Measurements from ENCODE around the gene SLC4A5. TPM values are rescaled to one million over a fixed set of nuclear protein-coding genes. Genes with fewer than 3 reads are reported as not detected.

The SLC4A5 gene
- total RNA-seq, 2 experiments from 2014 or later, result 1.8 to 2.0 TPM

DNA sequence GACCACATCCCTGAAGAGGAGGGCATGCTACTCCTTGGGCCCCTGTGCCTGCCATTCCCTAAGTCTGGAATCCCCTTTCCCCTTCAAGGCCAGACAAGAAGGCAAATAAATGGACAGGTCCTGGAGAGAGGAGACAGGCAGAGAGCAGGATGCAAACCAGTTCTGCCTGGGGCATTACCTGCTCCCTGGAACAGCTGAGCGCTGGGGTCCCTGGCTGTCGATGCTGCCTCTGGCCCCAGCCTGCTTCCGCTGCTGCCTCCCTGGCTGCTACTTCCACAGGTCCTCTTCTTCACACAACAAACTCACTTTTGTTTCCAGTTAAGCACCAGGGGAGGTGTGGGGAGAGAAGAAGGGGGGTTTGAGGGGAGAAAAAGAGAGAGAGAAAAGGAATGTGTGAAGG is 53.1 kb downstream of the SLC4A5 start:
- ATAC-seq (peak; percentile 28), DNase-seq (no peak)
- no peak overlapping the region for H3K4me3 Mint-ChIP-seq

DNA sequence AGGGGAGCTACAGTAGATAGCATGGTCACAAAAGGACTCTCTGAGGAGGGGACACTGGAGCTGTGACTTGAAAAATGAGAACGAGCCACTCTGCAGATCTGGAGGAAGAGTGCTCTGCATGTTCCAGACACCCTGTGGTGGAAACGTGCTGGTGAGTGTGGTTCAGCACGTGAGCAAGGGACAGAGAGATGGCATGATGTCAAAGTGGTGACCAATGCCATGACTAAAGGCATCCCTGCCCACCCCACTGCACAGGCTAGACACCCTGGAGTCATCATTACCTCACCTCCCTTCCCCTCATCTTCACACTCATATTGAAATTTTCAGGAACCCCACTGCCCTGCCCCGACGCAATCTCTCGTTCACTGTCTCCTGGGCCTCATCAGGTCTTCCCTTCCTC is 56.5 kb downstream of the SLC4A5 start:
- DNase-seq, result no peak
- Mint-ChIP-seq H3K27ac (no peak overlapping the region), H3K36me3 (ENCODE audit: low read depth) (no peaks in the 10 kb centered on the region), H3K9me3 (no peaks in the 10 kb centered on the region), H3K4me3 (no peak overlapping the region), H3K27me3 (no peaks in the 10 kb centered on the region), H3K4me1 (ENCODE audit: low read depth) (peaks cover 16% of the 10 kb centered on the region)
- TF ChIP-seq, protein P1, sequence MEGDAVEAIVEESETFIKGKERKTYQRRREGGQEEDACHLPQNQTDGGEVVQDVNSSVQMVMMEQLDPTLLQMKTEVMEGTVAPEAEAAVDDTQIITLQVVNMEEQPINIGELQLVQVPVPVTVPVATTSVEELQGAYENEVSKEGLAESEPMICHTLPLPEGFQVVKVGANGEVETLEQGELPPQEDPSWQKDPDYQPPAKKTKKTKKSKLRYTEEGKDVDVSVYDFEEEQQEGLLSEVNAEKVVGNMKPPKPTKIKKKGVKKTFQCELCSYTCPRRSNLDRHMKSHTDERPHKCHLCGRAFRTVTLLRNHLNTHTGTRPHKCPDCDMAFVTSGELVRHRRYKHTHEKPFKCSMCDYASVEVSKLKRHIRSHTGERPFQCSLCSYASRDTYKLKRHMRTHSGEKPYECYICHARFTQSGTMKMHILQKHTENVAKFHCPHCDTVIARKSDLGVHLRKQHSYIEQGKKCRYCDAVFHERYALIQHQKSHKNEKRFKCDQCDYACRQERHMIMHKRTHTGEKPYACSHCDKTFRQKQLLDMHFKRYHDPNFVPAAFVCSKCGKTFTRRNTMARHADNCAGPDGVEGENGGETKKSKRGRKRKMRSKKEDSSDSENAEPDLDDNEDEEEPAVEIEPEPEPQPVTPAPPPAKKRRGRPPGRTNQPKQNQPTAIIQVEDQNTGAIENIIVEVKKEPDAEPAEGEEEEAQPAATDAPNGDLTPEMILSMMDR (IDR thresholded peaks at IDR 0.05), result no peak
- ATAC-seq, result no peak
- intact Hi-C loops (cut with micrococcal nuclease), result no loop called here
- POLR2A ChIA-PET, result interaction anchor here (0.8 to 1.0 kb wide), 2 partner anchors 26 to 83 kb away, joined by 4 read pairs; no protein-coding TSS in a partner anchor
- CTCF ChIA-PET, result interaction anchor here (2.3 kb wide), 1 partner anchor 37 kb away, joined by 8 read pairs; no protein-coding TSS in a partner anchor

More for the DNA sequence above, 53.1 kb downstream of the SLC4A5 start:
- ChIA-PET CTCF (interaction anchor here (1.1 to 5.8 kb wide), 4 partner anchors 12 to 45 kb away, joined by 3 to 39 read pairs (median 4); no protein-coding TSS in a partner anchor), POLR2A (interaction anchor here (1.5 kb wide), 1 partner anchor 18 kb away, joined by 3 read pairs; no protein-coding TSS in a partner anchor)
- Mint-ChIP-seq H3K27ac (peak overlapping the region; percentile 85), H3K4me1 (ENCODE audit: low read depth) (peaks cover 16% of the 10 kb centered on the region), H3K9me3 (no peaks in the 10 kb centered on the region), H3K27me3 (no peaks in the 10 kb centered on the region), H3K36me3 (ENCODE audit: low read depth) (no peaks in the 10 kb centered on the region)
- intact Hi-C loops (cut with micrococcal nuclease), result no loop called here
- TF ChIP-seq, protein P1 (IDR thresholded peaks at IDR 0.05), result no peak

DNA sequence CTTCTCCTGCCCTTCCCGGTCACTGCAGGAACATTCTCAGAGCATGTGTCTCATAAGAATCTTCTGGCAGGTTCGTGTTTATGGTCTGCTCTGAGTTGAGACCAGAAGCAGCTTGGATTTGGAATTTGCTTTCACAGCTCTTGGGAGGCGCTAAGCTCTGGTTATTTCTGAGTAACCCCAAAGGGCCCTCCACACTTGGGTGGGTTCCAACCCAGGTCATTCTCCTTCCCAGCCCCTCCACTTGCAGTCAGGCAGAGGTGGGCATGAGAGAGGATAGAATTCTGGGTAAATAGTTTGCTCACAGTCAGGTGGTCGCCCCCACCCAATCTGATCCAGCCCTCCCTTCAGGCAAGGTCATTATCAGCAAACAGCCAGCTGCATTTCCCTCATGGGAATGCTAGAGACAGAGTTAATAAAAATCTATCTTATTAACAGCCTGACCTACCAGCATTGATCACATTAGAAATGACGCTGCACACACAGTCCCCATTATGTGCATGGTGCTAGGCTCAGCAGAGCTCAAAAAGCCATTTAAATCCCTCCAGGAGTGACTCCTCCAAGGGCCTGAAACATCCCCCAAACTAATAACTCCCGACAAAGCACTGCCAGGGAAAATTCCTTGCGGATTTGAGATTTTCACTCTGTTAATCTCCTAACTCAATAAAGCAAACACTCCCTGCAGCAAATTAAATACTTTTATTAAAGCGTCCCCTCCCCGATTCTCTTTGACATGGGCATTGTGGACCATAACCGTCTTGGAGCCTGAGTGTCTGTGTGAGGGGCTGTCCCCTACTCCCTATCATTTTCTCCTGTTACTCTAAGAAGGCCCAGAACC is 61.9 kb downstream of the SLC4A5 start:
- Mint-ChIP-seq H3K27me3 (no peaks in the 10 kb centered on the region), H3K27ac (no peak overlapping the region), H3K4me1 (ENCODE audit: low read depth) (no peaks in the 10 kb centered on the region), H3K9me3 (no peaks in the 10 kb centered on the region), H3K36me3 (ENCODE audit: low read depth) (no peaks in the 10 kb centered on the region), H3K4me3 (no peak overlapping the region)
- no peak for ATAC-seq
- ChIA-PET CTCF (interaction anchor here (0.9 to 2.1 kb wide), 4 partner anchors 14 to 54 kb away, joined by 3 to 11 read pairs (median 6); no protein-coding TSS in a partner anchor), POLR2A (interaction anchor here (0.6 kb wide), 1 partner anchor 869 kb away, joined by 3 read pairs; no protein-coding TSS in a partner anchor)
- DNase-seq, result no peak
- TF ChIP-seq, protein P1 (IDR thresholded peaks at IDR 0.05), result no peak
- intact Hi-C loops (cut with micrococcal nuclease), result no loop called here

DNA sequence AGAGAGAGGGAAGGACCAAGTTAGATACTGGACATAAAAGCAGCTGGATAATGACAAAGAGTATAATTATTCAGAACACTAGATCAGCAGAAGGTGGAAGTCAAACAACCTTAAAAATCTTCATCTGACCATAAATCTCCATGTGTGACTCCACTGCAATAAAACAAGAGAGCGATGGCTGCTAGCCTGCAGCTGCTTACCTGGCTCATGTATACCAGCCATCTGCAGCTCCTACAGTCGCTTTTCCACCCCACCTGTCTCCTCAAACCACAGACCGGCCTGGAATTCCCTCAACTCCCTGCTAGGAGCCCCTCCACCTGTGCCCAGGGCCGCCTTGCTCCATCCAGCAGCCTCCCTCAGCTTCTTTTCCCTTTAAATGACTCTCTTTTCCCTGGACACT is 64.5 kb downstream of the SLC4A5 start:
- DNase-seq, result no peak
- H3K27ac Mint-ChIP-seq, result no peak overlapping the region
- TF ChIP-seq, protein P1 (IDR thresholded peaks at IDR 0.05), result no peak
- no peaks in the 10 kb centered on the region for H3K36me3 Mint-ChIP-seq (ENCODE audit: low read depth)
- H3K4me1 Mint-ChIP-seq (ENCODE audit: low read depth), result no peaks in the 10 kb centered on the region
- intact Hi-C loops (cut with micrococcal nuclease), result no loop called here
- ChIA-PET POLR2A (interaction anchor here (0.7 kb wide), 1 partner anchor 11 kb away, joined by 3 read pairs; no protein-coding TSS in a partner anchor), CTCF (interaction anchor here (0.8 to 1.6 kb wide), 3 partner anchors 12 to 56 kb away, joined by 3 to 7 read pairs (median 5); no protein-coding TSS in a partner anchor)
- H3K4me3 Mint-ChIP-seq, result no peak overlapping the region
- no peaks in the 10 kb centered on the region for H3K9me3 Mint-ChIP-seq
- H3K27me3 Mint-ChIP-seq, result no peaks in the 10 kb centered on the region
- ATAC-seq, result no peak

DNA sequence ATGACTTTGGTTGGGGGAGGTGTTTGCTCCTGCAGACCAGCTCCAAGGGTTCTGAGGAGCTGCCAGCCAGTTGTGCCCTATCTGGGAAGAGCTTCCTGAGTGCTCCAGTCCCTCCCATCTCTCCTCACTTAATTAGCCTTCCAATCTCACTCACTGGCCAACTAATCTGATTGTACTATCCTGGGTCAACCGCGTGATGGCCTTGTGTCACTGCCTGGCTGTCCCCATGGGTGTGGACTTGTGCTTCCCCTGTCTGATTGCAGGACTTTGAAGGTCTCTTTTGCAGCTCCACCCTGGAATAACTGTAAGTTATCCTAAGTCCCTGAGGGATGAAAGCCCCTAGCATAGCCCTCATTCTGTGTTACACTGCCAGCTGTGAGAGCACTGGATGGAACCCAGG is 65.0 kb downstream of the SLC4A5 start:
- ATAC-seq, result no peak
- ChIA-PET CTCF (interaction anchor here (0.8 to 1.6 kb wide), 4 partner anchors 13 to 57 kb away, joined by 3 to 7 read pairs (median 5); no protein-coding TSS in a partner anchor), POLR2A (interaction anchor here (0.7 kb wide), 2 partner anchors 11 to 96 kb away, joined by 3 read pairs; no protein-coding TSS in a partner anchor)
- Mint-ChIP-seq H3K27ac (no peak overlapping the region), H3K36me3 (ENCODE audit: low read depth) (no peaks in the 10 kb centered on the region), H3K4me3 (no peak overlapping the region), H3K4me1 (ENCODE audit: low read depth) (no peaks in the 10 kb centered on the region), H3K9me3 (no peaks in the 10 kb centered on the region), H3K27me3 (no peaks in the 10 kb centered on the region)
- no peak for DNase-seq
- TF ChIP-seq, protein P1 (IDR thresholded peaks at IDR 0.05), result no peak
- intact Hi-C loops (cut with micrococcal nuclease), result no loop called here
